Stimulated activated naive CD8-positive, alpha-beta T cell treated with anti-CD3 and anti-CD28 coated beads, Interleukin-15, amount 100 ng/mL, for 72 hours (primary cell): Measurements from ENCODE around the gene GALNT13.

Experiments
- ATAC-seq: fragments of 150-1000 bp; cut with Tn5 transposase; 2 replicates; pipeline ENCODE4 v1.10.0; 2021; ENCODE audit warnings: mild to moderate bottlenecking, moderate library complexity
- DNase-seq, 2 donors: peaks; one replicate each; pipeline ENCODE4 v3.0.0; 2021 to 2022
- H3K27ac Mint-ChIP-seq, 2 donors: one replicate each; pipeline ENCODE4 v1.8.0; 2022; ENCODE audit warnings: mild to moderate bottlenecking in 2 of 2, mixed read lengths in 2 of 2, moderate library complexity in 2 of 2
- H3K27me3 Mint-ChIP-seq: one replicate; pipeline ENCODE4 v1.8.0; 2022; ENCODE audit warnings: mixed read lengths
- H3K4me1 Mint-ChIP-seq: one replicate; pipeline ENCODE4 v1.8.0; 2022; ENCODE audit warnings: mild to moderate bottlenecking, mixed read lengths
- H3K4me3 Mint-ChIP-seq, 2 donors: one replicate each; pipeline ENCODE4 v1.8.0; 2022; ENCODE audit warnings: mild to moderate bottlenecking in 2 of 2, mixed read lengths in 2 of 2, moderate library complexity in 1 of 2
- H3K9me3 Mint-ChIP-seq, 2 donors: one replicate each; pipeline ENCODE4 v1.8.0; 2022; ENCODE audit warnings: mixed read lengths in 2 of 2

GALNT13 gene

GRCh38 chr2:154338352-154338967 is 466.7 kb downstream of the GALNT13 start:
- Mint-ChIP-seq H3K4me1 (no peaks in the 10 kb centered on the region), H3K27ac (no peak overlapping the region), H3K27me3 (no peaks in the 10 kb centered on the region), H3K4me3 (no peak overlapping the region), H3K9me3 (no peaks in the 10 kb centered on the region)
- DNase-seq = no peak
- no peak for ATAC-seq

GRCh38 chr2:154343282-154343681 is 471.6 kb downstream of the GALNT13 start:
- no peak overlapping the region for H3K27ac Mint-ChIP-seq
- no peaks in the 10 kb centered on the region for H3K4me1 Mint-ChIP-seq
- H3K4me3 Mint-ChIP-seq = no peak overlapping the region
- peaks cover 0 to 4% of the 10 kb centered on the region in 2 donors for H3K9me3 Mint-ChIP-seq
- no peaks in the 10 kb centered on the region for H3K27me3 Mint-ChIP-seq
- ATAC-seq = no peak
- DNase-seq = no peak

- DNase-seq (no peak), ATAC-seq (no peak)
- Mint-ChIP-seq H3K9me3 (peaks cover 7 to 10% of the 10 kb centered on the region in 2 donors), H3K27me3 (no peaks in the 10 kb centered on the region), H3K27ac (no peak overlapping the region), H3K4me3 (no peak overlapping the region), H3K4me1 (no peaks in the 10 kb centered on the region)
Measured at GRCh38 chr2:154350911-154351310, 479.2 kb downstream of the GALNT13 start.

- no peak for DNase-seq
- ATAC-seq = no peak
- Mint-ChIP-seq H3K27ac (no peak overlapping the region), H3K4me1 (no peaks in the 10 kb centered on the region), H3K27me3 (no peaks in the 10 kb centered on the region), H3K4me3 (no peak overlapping the region), H3K9me3 (peaks cover 0 to 5% of the 10 kb centered on the region in 2 donors)
Measured at GRCh38 chr2:154361276-154361675, 489.6 kb downstream of the GALNT13 start.

GRCh38 chr2:154368153-154368552 is 496.4 kb downstream of the GALNT13 start:
- Mint-ChIP-seq H3K4me3 (no peak overlapping the region), H3K27me3 (no peaks in the 10 kb centered on the region), H3K27ac (no peak overlapping the region), H3K9me3 (peaks cover 0 to 6% of the 10 kb centered on the region in 2 donors), H3K4me1 (no peaks in the 10 kb centered on the region)
- no peak for ATAC-seq
- DNase-seq = no peak

- Mint-ChIP-seq H3K27me3 (peaks cover 9% of the 10 kb centered on the region), H3K27ac (no peak overlapping the region), H3K4me3 (no peak overlapping the region), H3K9me3 (peaks cover 0 to 4% of the 10 kb centered on the region in 2 donors), H3K4me1 (no peaks in the 10 kb centered on the region)
- no peak for DNase-seq
- no peak for ATAC-seq
Measured at GRCh38 chr2:154370873-154371272, 499.2 kb downstream of the GALNT13 start.

GRCh38 chr2:154374416-154374815 is 502.7 kb downstream of the GALNT13 start:
- H3K4me3 Mint-ChIP-seq = no peak overlapping the region
- no peak overlapping the region for H3K27ac Mint-ChIP-seq
- H3K9me3 Mint-ChIP-seq = peaks cover 0 to 4% of the 10 kb centered on the region in 2 donors
- ATAC-seq = no peak
- H3K4me1 Mint-ChIP-seq = no peaks in the 10 kb centered on the region
- H3K27me3 Mint-ChIP-seq = peaks cover 9% of the 10 kb centered on the region
- DNase-seq = no peak

GRCh38 chr2:154375579-154375931 is 503.8 kb downstream of the GALNT13 start:
- DNase-seq = no peak
- peaks cover 9% of the 10 kb centered on the region for H3K27me3 Mint-ChIP-seq
- ATAC-seq = no peak
- no peak overlapping the region for H3K4me3 Mint-ChIP-seq
- H3K4me1 Mint-ChIP-seq = no peaks in the 10 kb centered on the region
- no peaks in the 10 kb centered on the region for H3K9me3 Mint-ChIP-seq
- H3K27ac Mint-ChIP-seq = no peak overlapping the region

GRCh38 chr2:154381931-154382794 is 510.4 kb downstream of the GALNT13 start:
- ATAC-seq = no peak

GRCh38 chr2:154386186-154386585 is 514.5 kb downstream of the GALNT13 start:
- H3K4me1 Mint-ChIP-seq = no peaks in the 10 kb centered on the region
- DNase-seq (no peak), ATAC-seq (no peak)
- H3K4me3 Mint-ChIP-seq = no peak overlapping the region
- H3K27me3 Mint-ChIP-seq = no peaks in the 10 kb centered on the region
- H3K9me3 Mint-ChIP-seq = peaks cover 0 to 9% of the 10 kb centered on the region in 2 donors
- no peak overlapping the region for H3K27ac Mint-ChIP-seq

More at GRCh38 chr2:154381931-154382794, 510.4 kb downstream of the GALNT13 start:
- Mint-ChIP-seq H3K4me3 (no peak overlapping the region), H3K9me3 (no peaks in the 10 kb centered on the region), H3K27ac (no peak overlapping the region), H3K27me3 (no peaks in the 10 kb centered on the region), H3K4me1 (no peaks in the 10 kb centered on the region)
- no peak for DNase-seq

GRCh38 chr2:154391051-154391450 is 519.3 kb downstream of the GALNT13 start:
- DNase-seq (no peak), ATAC-seq (no peak)
- no peak overlapping the region for H3K27ac Mint-ChIP-seq
- H3K9me3 Mint-ChIP-seq = peaks cover 7 to 18% of the 10 kb centered on the region in 2 donors
- no peaks in the 10 kb centered on the region for H3K27me3 Mint-ChIP-seq
- H3K4me1 Mint-ChIP-seq = no peaks in the 10 kb centered on the region
- no peak overlapping the region for H3K4me3 Mint-ChIP-seq

GRCh38 chr2:154392256-154392655 is 520.5 kb downstream of the GALNT13 start:
- ATAC-seq = no peak
- no peak overlapping the region for H3K27ac Mint-ChIP-seq

GRCh38 chr2:154394600-154394999 is 522.9 kb downstream of the GALNT13 start:
- DNase-seq (no peak), ATAC-seq (no peak)
- peaks cover 7 to 15% of the 10 kb centered on the region in 2 donors for H3K9me3 Mint-ChIP-seq
- no peaks in the 10 kb centered on the region for H3K4me1 Mint-ChIP-seq
- H3K27ac Mint-ChIP-seq = no peak overlapping the region
- no peaks in the 10 kb centered on the region for H3K27me3 Mint-ChIP-seq
- H3K4me3 Mint-ChIP-seq = no peak overlapping the region

More at GRCh38 chr2:154392256-154392655, 520.5 kb downstream of the GALNT13 start:
- no peaks in the 10 kb centered on the region for H3K4me1 Mint-ChIP-seq
- no peak for DNase-seq
- H3K9me3 Mint-ChIP-seq = peaks cover 7 to 18% of the 10 kb centered on the region in 2 donors
- H3K27me3 Mint-ChIP-seq = no peaks in the 10 kb centered on the region
- no peak overlapping the region for H3K4me3 Mint-ChIP-seq

GRCh38 chr2:154400563-154401290 is 529.0 kb downstream of the GALNT13 start:
- H3K4me3 Mint-ChIP-seq = no peak overlapping the region
- H3K9me3 Mint-ChIP-seq = peaks cover 0 to 6% of the 10 kb centered on the region in 2 donors
- no peak for DNase-seq
- ATAC-seq = no peak
- no peaks in the 10 kb centered on the region for H3K4me1 Mint-ChIP-seq
- no peak overlapping the region for H3K27ac Mint-ChIP-seq
- no peaks in the 10 kb centered on the region for H3K27me3 Mint-ChIP-seq

- no peaks in the 10 kb centered on the region for H3K4me1 Mint-ChIP-seq
- H3K27ac Mint-ChIP-seq = no peak overlapping the region
- ATAC-seq = no peak
- H3K4me3 Mint-ChIP-seq = no peak overlapping the region
- no peak for DNase-seq
- H3K9me3 Mint-ChIP-seq = peaks cover 0 to 11% of the 10 kb centered on the region in 2 donors
- no peaks in the 10 kb centered on the region for H3K27me3 Mint-ChIP-seq
Measured at GRCh38 chr2:154402213-154402612, 530.5 kb downstream of the GALNT13 start.
